ENCODE measurements around the gene TAL1.
"Not testable (repeated sequence)": the region's sequence is repeated elsewhere in the genome, so short reads cannot be mapped to it uniquely, and the experiment has no call there.

The TAL1 gene

DNA sequence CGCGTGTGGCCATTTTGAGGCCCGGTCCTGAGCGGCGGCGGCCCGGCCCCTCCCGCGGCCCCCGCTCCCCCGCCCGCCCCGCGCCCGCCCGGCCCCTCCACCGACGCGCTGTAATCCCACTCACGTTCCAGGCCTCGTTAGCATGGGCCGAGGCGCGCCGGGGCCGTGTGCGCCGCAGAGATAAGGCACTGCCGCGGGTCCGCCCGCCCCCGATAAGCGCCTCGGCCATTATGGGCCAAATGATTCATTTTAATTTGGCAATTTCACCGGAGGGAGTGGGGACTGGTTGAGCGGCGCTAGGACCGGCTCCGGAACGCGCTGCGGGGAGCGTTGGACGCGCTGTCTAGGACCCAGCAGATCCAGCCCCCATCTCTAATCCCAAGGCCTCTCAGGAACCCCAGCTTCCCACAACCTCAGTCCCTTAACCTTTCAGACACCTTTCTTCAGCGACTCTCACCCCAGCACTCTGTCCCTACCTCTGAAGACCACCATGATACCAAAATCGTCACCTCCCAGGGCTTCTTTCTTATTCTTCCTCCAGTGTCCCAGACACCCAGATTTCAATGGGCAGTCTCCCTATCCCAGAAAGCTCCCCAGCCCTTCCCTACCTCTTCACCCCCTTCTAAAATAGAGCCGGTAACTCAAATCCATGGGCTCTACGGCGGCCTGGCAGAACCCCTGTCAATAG is at the start of gene TAL1:
TAL1 (minus strand) TSS at position 39 of the 688 bp plus-strand sequence. CDS start 6,337 bp downstream, outside the sequence.
- DNase-seq = no peak

DNA sequence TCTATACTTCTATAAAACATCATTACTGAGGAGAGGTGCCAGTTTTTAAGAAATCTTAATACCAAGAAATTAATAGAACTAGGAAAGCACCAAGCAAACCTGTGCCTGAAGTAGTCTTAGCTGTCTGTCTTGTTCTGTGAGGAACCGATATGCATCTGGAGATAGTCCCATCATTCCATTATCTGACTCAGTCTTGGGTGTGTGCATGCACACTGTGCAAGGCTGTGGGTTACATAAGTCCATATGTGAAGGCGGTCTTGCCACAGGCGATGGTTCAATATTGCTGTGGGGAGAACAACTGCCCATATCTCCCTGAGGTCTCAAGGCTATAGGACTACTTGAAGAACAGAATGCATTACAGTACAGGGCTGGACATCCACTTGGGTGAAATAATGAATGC is 48.1 kb upstream of the TAL1 start:
- DNase-seq = no peak

DNA sequence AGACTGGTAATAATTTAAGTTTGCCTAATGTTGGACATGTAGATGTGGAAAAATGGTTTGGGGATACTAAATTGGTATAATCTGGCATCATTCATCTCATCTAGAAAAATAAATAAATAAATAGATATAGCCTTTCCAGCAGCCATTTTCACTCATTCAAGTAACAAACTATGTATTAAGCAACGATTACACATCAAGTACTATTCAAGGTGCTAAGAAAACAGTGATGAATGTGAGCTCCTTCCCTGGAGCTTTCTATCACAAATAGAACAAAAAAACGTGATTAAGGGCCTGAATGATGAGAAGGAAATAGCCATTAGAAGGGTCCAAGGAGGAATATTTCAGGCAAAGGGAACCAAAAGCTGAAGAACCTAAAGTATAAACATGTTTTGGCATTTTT is 44.8 kb upstream of the TAL1 start:
- DNase-seq = no peak

DNA sequence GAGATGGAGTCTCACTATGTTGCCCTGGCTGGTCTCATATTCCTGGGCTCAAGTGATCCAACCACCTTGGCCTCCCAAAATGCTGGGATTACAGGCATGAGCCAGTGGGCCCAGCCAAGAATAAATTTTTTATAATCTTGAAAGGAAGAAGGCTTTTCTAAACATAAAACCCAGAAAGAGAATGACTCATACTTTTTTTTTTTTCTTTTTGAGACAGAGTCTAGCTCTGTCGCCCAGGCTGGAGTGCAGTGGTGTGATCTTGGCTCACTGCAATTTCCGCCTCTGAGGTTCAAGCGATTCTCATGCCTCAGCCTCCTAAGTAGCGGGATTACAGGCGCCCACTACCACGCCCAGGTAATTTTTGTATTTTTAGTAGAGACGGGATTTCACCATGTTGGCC is 43.8 kb upstream of the TAL1 start:
- DNase-seq = not testable (repeated sequence)

DNA sequence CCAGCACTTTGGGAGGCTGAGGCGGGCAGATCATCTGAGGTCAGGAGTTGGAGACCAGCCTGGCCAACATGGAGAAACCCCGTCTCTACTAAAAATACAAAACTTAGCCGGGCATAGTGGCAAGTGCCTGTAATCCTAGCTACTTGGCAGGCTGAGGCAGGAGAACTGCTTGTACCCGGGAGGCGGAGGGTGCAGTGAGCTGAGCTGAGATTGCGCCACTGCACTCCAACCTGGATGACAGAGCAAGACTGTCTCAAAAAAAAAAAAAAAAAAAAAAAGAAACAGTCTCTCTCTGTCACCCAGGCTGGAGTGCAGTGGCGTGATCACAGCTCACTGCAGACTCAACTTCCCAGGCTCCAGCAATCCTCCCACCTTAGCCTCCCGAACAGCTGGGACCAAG is 33.5 kb upstream of the TAL1 start:
- not testable (repeated sequence) for DNase-seq

DNA sequence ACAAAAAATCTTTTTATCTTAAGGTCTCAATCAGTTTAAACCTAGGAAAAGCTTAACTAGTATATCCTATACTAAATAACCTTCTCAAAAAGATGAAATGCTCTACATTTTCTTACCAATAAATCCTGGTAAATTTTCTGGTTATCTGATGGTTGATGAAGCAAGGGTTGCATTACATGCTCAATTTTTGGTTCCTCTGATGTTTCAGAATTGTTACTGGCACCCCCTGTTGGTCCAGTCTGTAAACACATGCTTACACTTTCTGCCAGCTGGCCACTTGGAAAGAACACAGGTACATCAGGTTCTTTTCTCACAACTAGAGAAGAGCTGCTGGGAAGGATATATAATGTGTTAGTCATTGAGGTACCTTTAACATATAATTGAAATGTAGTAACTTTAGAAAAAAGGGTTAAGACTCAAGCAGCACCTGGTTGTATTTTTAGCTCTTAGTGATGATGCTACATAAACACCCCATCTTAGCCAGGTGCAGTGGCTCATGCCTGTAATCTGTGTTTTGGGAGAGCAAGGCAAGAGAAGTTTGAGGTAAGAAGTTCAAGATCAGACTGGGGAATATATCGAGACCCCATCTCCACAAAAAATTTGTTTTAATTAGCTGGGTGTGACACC is 30.9 kb upstream of the TAL1 start:
- DNase-seq = no peak

DNA sequence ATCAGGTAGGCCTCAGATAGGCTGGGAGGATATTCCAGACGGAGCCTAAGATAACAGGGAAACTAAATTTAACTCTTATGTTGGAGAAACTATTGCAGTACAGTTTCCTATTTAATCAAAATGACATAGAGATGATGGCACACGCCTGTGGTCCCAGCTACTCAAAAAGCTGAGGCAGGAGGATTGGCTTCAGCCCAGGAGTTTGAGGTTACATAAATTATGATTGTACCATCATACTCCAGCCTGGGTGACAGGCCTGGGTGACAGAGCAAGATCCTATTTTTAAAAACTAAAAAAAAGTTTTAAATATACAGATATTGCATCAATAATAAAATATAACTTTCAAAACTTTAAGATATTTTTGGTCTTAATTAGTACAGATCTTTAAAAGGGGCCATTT is 25.2 kb upstream of the TAL1 start:
- DNase-seq = no peak

DNA sequence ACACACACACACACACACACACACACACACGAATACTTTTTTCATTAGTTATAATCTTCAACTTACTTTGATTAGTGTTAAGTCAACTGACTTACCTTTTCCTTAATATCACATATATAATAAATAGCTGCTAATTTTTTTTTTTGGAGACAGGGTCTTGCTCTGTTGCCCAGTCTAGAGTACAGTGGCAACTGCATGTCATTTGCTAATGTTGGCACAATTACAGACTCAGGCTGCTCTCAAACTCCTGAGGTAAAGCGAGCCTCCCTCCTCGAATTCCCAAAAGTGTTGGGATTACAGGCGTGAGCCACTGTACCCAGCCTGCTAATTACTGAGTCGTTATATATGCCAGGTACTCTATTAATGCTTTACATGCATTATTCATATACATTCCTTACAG is 20.8 kb upstream of the TAL1 start:
- DNase-seq = no peak

DNA sequence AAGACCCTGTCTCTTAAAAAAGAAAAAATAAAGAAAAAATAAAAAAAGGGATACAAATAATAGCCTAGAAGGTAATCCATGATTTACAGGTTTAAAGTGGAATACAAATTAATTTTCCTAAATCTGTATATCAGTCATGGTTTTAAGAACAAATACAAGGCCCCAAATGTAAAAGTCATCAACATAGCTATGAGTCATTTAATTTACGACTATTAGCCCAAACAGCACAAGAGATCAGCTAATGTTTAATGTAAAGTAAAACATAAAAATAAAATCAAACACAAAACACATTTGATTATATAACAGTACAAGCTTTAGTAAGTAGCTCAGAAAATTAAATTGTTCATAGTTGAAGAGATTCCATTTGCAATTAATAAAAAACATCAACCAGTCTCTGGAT is 20.3 kb upstream of the TAL1 start:
- no peak for DNase-seq

DNA sequence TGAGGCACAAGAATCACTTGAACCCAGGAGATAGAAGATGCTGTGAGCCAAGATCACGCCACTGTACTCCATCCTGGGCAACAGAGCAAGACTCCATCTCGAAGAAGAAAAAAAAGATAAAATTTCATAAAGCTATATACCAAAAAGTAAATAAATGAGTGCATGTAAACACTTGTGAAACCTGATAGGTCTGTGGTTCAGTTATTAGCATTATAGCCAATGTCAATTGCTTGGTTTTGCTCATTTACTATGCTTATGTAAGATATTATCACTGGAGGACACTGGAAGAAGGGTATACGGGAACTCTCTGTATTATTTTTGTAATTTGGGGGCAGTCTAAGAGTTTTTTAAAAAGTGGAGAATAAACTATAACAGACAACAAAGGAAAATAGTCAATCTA is 17.7 kb upstream of the TAL1 start:
- no peak for DNase-seq

DNA sequence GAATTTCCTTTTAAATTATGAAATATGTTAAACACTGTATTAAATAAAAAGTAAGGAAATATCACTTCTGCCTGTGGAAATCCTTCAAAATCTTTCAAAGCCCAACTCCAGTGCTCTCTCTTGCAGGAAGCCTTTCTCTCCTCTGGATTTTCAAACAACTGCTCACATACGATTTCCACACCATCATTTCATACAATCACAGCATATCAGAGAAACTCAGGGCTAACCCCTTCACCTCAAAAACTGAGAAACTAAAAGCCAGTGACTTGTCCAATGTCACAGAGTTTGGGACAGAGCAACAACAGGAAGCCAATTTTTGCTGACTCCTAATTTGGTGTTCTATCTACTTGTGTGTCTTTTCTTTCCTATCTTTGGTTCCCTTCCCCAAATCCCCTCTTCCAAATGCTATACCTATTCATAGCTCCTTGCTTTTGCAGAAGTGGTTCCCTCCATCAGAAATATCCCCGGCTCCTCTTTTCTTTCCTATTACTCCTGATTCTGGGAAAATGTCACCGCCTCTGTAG is 12.4 kb upstream of the TAL1 start:
- no peak for DNase-seq

DNA sequence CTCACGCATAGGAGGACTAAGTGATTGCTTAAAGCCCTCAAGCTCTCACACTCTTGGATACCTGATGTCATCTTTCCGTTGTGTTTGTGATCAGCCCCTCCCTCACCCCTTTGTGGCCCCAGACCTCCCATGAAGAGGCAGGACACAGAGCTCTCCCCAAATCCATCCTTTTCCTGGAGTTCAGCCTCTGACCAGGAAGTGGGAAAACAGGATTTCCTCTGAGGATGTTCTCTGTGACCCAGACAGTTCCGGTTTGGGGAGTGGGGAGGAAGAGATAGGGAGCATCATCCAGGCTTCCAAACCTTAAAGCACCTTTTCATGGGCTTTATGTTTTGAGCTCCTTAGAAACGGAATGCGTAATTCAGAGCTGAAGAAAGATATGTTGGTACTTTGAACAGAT is 11.9 kb upstream of the TAL1 start:
- no peak for DNase-seq

DNA sequence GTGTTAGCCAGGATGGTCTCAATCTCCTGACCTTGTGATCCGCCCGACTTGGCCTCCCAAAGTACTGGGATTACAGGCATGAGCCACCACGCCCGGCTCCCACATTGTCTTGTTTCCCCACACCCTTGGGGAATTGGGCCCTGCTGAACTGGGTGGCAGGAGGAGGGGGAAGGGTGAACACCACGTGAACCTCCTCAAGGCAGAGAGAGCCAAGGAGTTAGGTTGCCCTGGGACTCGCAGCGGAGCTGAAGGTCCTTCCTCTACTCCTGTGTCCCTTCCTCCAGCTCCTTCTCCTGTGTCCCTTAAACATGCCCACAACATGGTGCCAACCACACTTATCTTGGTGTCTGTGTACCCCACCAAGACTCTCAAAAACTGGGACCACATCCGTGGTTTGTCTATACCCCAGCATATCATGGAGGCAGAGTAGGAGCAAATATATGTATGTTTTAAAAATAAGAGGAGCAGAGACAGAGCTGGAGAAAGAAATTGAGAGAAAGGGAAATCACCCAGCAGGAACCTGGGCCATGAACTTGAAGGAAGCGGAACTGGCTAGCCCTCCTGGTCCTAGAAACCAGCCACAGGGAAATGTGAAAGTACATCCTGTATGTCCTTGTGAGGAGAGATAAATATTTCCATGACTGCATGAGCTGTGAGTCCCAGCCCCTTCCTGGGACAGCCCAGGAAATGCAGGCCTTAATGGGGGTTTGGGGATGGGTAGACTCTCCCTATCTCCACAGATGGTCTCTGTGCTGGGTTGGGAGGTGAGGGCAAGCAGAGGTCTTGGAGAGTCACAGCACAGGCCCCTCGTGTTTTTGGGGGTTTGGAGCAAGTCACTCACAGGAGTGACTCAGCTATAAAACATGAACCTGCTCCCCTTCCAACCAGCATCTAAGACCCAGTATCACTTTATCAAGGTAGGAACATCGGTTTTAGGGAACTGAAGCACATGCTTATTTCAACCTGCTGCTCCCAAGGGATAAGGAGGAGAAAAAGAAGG is 9.4 kb upstream of the TAL1 start:
- DNase-seq = no peak

DNA sequence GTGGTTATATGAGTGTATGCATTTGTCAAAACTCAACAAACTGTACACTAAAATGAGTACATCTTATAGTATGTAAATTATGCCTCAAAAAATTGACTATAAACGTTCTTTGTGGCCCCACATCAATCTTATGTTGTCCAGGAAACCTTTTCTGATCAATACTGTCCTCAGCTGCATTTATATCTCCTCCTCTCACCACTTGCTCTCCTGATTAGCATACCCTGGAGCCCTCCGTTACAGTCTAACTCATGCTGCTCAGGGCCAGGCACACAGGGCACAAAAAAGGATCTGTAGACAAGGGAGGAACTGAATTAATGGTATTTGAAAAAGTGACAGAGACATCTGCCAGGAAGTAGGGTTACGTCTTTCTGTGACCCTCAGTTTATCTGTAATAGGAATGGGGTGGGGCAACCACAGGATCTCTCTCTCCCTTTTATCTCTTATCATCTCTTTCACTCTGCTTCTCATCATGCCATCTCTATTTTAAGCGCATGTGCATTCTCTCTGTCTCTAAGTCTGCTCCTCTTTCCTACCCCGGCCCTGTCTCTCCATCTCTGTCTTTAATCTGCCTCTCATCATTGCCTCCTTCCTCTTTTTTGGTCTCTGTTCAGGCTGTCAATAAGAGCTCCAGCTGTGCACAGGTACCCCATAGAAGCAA is 7.0 kb upstream of the TAL1 start:
- DNase-seq = no peak

DNA sequence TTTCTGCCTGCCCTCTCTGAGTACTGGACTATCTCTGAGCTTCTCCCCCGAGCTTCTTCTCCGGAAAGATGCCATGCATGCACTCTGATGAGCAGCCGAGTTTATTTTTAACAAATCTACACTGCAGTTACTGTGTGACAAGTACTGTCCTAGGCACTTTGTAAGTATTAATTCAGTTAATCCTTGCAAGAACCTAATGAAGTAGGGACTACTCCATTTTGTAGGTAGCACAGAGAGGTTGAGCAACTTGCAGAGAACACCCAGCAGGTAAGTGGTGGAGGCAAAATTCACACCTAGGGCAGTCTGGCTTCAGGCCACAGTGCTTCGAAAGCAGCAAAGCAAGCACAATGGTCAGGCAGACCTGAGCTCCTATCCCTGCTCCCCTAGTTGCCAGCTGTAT is 3.8 kb upstream of the TAL1 start:
- DNase-seq = no peak

DNA sequence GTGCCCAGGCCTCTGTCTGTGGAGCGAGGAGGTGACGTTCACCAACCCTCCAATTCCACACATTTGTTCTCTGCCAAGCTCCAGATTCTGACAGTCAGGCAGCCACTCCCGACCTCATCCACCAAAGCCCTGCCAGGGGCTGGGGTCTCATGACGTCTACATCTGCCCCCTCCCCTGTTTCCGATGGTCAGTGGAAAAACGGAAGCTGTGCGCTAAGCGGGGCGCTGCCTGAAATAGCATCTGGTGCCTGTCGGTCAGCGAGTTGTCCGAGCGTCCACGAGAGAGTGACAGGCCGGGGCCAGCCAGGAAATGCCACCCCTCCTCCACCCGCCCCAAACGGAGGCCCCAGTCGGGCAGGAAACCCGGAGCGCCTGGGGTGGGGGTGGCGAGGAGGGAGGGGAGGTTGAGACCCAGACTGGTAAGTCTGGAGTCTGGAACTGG is 3.2 kb upstream of the TAL1 start:
- no peak for DNase-seq

DNA sequence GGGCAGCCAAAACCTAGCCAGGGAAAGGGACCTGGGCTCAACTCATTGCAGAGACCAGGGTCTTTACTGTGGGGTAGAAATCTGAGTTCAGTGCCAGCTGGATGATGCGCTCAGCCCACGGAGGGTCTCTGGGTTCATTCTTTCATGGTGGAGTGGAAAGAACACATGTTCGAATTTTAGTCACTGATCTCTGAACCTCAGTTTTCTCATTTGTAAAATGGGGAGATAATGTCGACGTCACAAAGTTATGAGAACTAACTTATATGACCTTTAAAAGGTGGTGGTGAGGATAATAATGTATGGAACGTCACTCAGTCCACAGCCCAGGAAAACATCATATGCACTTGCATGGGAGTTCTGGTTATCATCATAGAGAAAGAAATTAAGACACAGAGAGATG is 1.2 kb upstream of the TAL1 start:
- no peak for DNase-seq

DNA sequence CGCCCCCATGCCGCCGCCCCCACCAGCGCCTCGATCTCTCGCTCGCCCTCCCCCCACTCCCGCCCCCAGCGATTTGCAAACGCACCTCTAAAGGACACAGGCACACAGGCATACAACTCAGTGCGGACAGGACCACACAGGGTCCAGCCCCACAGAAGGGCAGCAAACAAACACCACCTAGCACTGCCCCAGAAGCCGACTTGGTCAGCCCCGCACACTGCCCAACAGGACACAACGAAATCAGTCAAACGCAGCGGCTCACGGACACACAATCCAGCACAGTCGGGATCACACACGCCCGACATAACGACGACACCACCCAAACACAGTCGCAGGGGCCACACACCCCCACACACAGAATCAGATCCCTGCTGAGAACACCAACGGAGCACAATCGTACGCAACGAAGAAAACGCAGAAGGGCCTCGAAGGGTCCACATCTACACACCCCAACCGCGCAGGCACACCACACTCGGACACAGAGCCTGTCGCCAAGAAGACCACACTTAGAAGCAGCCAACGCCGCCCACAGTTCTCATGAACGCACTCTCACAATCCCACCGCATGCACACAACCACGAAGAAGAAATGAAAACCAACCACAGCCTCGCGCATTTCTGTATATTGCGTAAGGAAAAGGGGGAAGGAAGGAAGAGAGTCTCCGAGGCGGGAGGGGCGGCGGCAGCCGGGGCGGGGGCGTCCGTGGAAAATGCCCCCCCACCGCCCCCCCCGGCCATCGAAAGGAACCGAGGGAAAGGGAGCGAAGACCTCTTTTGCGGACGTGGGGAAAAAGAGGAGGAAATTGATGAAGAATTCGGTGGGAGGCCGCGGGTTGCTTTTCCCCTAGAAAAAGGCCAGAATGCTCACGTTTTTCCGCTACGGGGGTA is 481 bp downstream of the TAL1 start:
- no peak for DNase-seq

DNA sequence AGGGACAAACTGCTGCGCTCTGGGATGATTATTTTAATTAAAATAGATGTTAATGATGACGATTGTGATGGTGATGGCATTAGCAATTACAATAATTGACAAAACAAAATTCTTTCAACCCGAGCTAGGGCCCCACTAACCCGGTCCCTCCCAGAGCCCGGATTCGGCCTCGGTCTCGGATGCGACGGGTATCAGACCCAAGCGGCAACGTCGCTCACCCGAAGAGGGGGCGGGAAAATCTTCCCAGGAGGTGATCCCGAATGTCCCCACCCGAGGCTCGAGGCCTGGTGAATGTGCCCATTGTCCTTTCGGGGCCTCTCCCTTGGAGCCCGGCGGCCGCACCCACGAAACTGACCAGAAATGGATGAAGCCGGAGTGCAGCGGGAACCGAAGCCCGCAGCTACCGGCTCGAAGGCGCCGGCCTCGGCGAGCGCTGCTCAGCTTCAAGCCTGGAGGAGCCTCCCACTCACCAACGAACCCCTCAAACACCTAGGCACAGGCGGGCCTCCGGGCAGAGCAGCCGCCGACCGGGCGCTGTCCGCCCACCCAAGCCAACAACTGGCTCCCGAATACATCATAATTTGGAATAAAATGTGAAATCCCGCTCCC is 1.2 kb downstream of the TAL1 start:
- DNase-seq = no peak

DNA sequence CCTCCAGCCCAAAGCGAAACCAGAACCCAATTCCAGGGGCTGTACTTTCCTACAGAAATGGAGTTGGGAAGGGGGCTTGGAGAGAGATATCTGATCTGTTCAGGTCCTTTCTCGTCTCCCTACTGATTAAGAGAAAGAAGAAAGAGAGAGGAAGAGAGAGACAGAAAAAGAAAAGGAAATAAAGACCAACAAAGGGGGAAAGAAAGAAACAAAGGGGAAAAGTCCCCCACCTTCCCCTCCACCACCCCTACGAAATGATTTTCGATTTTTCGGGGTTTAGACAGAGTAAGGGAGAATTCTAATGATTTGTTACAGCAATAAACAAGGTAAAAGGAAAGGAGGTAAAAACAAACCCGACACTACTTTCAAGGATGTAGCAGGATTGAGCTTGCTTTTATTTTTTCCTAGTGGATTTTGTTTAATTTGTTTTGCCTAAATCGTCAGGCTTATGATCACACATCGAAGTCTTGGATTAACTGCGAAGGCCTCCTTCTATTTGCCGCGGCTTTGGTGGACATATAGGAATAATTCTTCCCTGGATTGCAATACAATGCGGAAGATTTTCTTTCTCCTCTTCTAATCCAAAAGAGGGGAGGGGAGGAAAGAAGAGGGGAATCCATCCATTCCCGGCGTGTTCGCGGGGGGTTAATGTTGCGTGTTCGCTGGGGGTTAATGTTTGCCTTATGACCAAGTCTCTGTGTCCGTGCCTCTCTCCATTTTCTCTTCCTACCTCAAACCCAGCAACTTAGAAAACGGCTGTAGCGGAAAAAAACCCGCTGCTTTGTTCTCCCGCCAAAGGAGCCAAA is 1.9 kb downstream of the TAL1 start:
- DNase-seq = no peak
